ENCODE results near the gene THSD4.

The THSD4 gene

DNA sequence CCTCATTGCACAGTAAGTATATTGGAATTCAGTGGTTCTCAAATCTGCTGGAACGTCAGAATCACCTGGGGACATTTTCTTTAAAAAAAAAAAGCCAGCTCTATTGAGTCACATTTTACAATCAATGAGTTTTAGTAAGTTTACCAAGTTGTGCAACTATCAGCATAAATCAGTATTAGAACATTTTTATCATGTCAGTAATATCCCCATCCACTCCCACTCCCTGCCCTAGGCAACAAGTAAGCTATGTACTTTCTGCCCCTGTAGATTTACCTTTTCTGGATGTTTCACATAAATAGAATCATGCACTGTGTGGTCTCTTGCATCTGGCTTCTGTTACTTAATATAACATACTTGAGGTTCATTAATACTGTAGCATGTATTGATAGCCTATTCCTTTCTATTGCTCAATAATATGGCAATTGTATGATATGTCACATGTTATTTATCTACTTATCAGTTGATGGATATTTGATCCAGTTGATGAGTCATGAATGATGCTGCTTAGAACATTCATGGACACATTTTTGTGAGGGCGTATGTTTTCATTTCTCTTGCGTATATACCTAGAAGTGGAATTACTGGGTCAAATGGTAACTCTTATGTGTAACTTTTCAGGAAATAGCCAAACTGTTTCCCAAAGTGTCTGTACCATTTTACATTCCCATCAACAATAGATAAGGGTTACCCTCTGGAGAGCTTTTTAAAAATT is 180.5 kb downstream of the THSD4 start:
- Histone ChIP-seq H3K9ac (ENCODE audit: low read length) (no peak overlapping the region), H3K4me3 (ENCODE audit: low read depth, low read length) (no peak overlapping the region), H3K27me3 (ENCODE audit: control insufficient read depth, insufficient read depth, low read length) (no peaks in the 10 kb centered on the region), H3K4me1 (ENCODE audit: control insufficient read depth, insufficient read depth, low read length) (no peaks in the 10 kb centered on the region), H3K9me3 (ENCODE audit: control insufficient read depth, insufficient read depth, low read depth, low read length) (no peaks in the 10 kb centered on the region), H3K27ac (ENCODE audit: low read depth, low read length) (no peak overlapping the region), H3K36me3 (ENCODE audit: control insufficient read depth, insufficient read depth, low read length) (no peaks in the 10 kb centered on the region)

DNA sequence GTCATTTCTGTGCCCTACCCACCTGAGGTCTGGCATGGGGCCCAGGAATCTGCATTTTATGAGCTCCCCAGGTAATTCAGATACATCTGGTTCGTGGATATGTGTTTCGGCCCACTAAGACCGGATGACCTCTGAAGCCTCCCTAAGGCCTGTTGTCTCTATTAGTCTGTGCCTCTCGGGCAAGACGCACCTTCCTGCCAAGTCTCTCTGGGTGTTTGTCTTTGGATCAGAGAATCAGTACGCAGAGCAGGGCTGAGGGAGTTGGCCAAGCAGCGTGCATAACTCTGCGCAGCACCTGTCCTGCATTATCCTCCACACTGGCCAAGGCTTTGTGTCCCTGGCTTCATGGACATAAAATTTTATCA is 181.0 kb downstream of the THSD4 start:
- Histone ChIP-seq H3K36me3 (ENCODE audit: control insufficient read depth, insufficient read depth, low read length) (no peaks in the 10 kb centered on the region), H3K27ac (ENCODE audit: low read depth, low read length) (no peak overlapping the region), H3K4me1 (ENCODE audit: control insufficient read depth, insufficient read depth, low read length) (no peaks in the 10 kb centered on the region), H3K9me3 (ENCODE audit: control insufficient read depth, insufficient read depth, low read depth, low read length) (no peaks in the 10 kb centered on the region), H3K9ac (ENCODE audit: low read length) (no peak overlapping the region), H3K4me3 (ENCODE audit: low read depth, low read length) (no peak overlapping the region), H3K27me3 (ENCODE audit: control insufficient read depth, insufficient read depth, low read length) (no peaks in the 10 kb centered on the region)

DNA sequence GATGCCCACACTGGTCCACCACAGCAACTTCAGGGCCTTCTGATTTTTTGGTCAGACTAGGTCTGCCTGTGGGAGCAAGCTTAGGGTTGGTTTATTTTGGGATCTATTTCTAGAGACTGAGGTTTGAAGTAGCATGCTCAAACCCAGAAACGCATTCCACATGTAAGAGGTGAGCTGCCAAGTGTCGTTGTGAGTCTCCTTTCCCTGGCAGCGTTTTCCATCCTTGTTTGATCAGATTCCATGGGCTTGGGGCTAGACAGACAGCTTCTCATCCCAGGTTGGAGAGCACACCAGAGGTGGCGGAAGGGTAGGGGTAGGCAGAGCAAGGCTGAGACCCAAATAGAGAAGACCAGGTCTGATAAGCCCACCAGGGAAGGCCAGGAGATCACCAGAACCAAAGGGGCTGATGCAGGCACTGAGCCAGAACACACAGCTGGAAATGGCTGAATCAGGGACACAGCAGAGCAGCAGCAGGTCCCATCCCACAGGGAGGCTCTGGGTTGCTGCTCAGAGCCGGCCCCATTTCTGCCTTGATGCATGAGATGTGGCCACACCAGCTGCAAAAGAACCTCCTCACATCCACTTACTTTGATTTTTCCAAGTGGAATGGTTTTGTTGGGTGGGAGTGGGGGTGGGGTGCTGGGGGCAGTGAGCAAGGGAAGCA is 186.8 kb downstream of the THSD4 start:
- H3K4me3 ChIP-seq (ENCODE audit: low read depth, low read length), result no peak overlapping the region
- H3K4me1 ChIP-seq (ENCODE audit: control insufficient read depth, insufficient read depth, low read length), result no peaks in the 10 kb centered on the region
- H3K9ac ChIP-seq (ENCODE audit: low read length), result no peak overlapping the region
- H3K36me3 ChIP-seq (ENCODE audit: control insufficient read depth, insufficient read depth, low read length), result no peaks in the 10 kb centered on the region
- H3K9me3 ChIP-seq (ENCODE audit: control insufficient read depth, insufficient read depth, low read depth, low read length), result peaks cover 2% of the 10 kb centered on the region; the same call in 1 of the 2 replicates
- no peaks in the 10 kb centered on the region for H3K27me3 ChIP-seq (ENCODE audit: control insufficient read depth, insufficient read depth, low read length)
- no peak overlapping the region for H3K27ac ChIP-seq (ENCODE audit: low read depth, low read length)

DNA sequence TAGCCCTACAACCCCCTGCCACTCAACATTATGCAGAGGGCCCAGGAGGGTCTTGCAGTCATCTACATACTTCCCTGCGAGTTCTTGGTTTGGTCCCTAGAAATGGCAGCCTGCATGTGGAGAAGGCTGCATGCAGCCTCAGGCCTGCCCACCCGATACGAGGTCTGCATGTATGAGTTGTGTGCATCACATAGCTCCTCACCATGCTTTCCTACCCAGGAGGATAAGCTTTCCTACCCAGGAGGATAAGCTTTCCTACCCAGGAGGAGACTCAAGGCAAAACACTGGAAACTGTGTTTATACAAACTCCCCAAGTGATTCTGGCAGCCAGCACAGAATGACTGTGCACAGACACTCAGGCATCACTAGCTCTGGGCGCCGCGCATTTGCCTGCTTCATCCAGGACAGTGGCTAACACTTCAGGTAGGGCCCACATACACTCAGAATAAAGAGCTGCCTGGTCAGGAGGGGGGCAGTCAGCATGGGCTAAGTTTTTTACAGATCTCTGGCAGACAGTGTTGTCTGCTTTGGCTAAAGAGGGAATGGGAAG is 187.7 kb downstream of the THSD4 start:
- Histone ChIP-seq H3K36me3 (ENCODE audit: control insufficient read depth, insufficient read depth, low read length) (no peaks in the 10 kb centered on the region), H3K4me1 (ENCODE audit: control insufficient read depth, insufficient read depth, low read length) (no peaks in the 10 kb centered on the region), H3K9ac (ENCODE audit: low read length) (no peak overlapping the region), H3K27me3 (ENCODE audit: control insufficient read depth, insufficient read depth, low read length) (no peaks in the 10 kb centered on the region), H3K27ac (ENCODE audit: low read depth, low read length) (no peak overlapping the region), H3K4me3 (ENCODE audit: low read depth, low read length) (no peak overlapping the region), H3K9me3 (ENCODE audit: control insufficient read depth, insufficient read depth, low read depth, low read length) (peaks cover 6% of the 10 kb centered on the region; the same call in 1 of the 2 replicates)

DNA sequence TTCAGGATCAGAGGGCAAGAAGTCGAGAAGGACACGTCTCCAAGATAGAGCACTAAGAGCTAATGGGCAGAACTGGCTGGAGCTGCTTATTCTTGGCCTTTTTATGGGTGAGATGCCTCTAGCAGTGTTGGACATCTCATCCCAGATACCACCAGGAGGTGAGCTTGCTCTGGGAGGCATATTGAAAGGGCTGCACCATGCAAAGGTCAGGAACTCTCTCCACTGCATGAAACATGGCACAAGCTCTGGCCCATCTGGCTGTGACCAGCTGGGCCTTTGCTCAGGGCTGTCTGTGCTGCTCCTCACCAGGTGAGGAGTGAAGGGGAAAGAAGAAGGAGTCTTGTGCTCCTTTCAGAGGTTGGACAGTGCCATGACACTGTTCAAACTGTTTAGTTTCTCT is 188.7 kb downstream of the THSD4 start:
- Histone ChIP-seq H3K27ac (ENCODE audit: low read depth, low read length) (no peak overlapping the region), H3K9ac (ENCODE audit: low read length) (no peak overlapping the region), H3K4me1 (ENCODE audit: control insufficient read depth, insufficient read depth, low read length) (no peaks in the 10 kb centered on the region), H3K36me3 (ENCODE audit: control insufficient read depth, insufficient read depth, low read length) (no peaks in the 10 kb centered on the region), H3K27me3 (ENCODE audit: control insufficient read depth, insufficient read depth, low read length) (no peaks in the 10 kb centered on the region), H3K4me3 (ENCODE audit: low read depth, low read length) (no peak overlapping the region), H3K9me3 (ENCODE audit: control insufficient read depth, insufficient read depth, low read depth, low read length) (peaks cover 9% of the 10 kb centered on the region; the same call in 1 of the 2 replicates)

DNA sequence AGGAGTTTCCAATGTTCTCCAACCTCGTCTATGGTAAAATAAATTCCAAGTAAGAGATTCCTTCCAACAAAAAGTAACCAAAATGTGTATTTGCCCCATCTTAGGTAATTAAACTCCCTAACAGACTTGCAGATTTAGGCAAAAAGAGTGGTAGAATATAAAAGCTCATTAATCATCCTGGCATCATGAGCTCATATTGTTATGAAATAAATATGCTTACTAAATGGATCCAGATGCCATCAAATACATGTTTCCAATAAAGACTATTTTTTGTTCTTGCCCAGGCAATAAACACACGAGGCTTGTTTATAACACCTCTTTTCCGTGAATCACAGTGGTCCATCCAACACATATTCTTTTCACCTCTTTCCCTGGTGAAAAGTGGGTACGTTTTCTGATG is 189.4 kb downstream of the THSD4 start:
- no peaks in the 10 kb centered on the region for H3K27me3 ChIP-seq (ENCODE audit: control insufficient read depth, insufficient read depth, low read length)
- no peak overlapping the region for H3K27ac ChIP-seq (ENCODE audit: low read depth, low read length)
- no peak overlapping the region for H3K9ac ChIP-seq (ENCODE audit: low read length)
- H3K4me1 ChIP-seq (ENCODE audit: control insufficient read depth, insufficient read depth, low read length), result no peaks in the 10 kb centered on the region
- H3K9me3 ChIP-seq (ENCODE audit: control insufficient read depth, insufficient read depth, low read depth, low read length), result peaks cover 9% of the 10 kb centered on the region; the same call in 1 of the 2 replicates
- H3K4me3 ChIP-seq (ENCODE audit: low read depth, low read length), result no peak overlapping the region
- H3K36me3 ChIP-seq (ENCODE audit: control insufficient read depth, insufficient read depth, low read length), result no peaks in the 10 kb centered on the region

DNA sequence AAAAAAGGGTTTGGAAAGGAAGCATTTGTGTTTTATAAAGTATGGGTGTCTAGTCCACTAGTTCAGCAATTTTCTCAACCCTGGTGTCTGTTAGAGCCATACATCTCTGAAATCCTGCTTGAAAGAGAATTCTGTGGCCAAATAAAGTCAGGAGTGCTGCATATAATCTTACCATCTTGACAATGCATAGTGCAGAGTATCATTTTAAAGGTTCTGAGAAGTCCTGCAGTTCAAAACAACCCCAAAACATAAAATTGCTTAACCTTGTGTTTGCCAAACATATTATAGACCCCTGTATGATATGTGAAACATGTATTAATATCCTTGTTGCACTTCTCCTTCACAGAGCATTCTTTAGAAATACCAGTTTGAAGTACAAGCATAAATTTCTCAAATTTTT is 191.3 kb downstream of the THSD4 start:
- no peak overlapping the region for H3K4me3 ChIP-seq (ENCODE audit: low read depth, low read length)
- H3K4me1 ChIP-seq (ENCODE audit: control insufficient read depth, insufficient read depth, low read length), result no peaks in the 10 kb centered on the region
- H3K27ac ChIP-seq (ENCODE audit: low read depth, low read length), result no peak overlapping the region
- no peaks in the 10 kb centered on the region for H3K27me3 ChIP-seq (ENCODE audit: control insufficient read depth, insufficient read depth, low read length)
- H3K9me3 ChIP-seq (ENCODE audit: control insufficient read depth, insufficient read depth, low read depth, low read length), result peaks cover 10% of the 10 kb centered on the region
- H3K9ac ChIP-seq (ENCODE audit: low read length), result no peak overlapping the region
- H3K36me3 ChIP-seq (ENCODE audit: control insufficient read depth, insufficient read depth, low read length), result no peaks in the 10 kb centered on the region

DNA sequence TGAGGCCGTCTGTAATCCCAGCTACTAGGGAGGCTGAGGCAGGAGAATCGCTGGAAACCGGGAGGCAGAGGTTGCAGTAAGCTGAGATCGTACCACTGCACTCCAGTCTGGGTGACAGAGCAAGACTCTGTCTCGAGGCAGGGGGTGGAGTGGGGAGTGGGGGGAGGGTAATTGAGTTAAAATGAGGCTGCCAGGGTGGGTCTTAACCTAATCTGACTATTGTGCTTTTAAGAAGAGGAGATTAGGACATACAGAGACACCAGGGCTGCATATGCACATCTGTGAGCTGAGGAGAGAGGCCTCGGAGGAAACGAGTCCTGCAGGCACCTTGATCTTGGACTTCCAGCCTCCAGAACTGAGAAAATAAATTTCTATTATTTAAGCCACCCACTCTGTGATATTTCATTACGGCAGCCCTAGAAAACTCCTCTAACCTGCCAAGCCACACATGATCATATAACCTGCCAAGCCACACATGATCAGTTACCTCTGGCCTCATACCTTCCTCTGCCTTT is 197.0 kb downstream of the THSD4 start:
- Histone ChIP-seq H3K27me3 (ENCODE audit: control insufficient read depth, insufficient read depth, low read length) (no peaks in the 10 kb centered on the region), H3K4me1 (ENCODE audit: control insufficient read depth, insufficient read depth, low read length) (no peaks in the 10 kb centered on the region), H3K4me3 (ENCODE audit: low read depth, low read length) (no peak overlapping the region), H3K27ac (ENCODE audit: low read depth, low read length) (no peak overlapping the region), H3K9me3 (ENCODE audit: control insufficient read depth, insufficient read depth, low read depth, low read length) (peaks cover 11% of the 10 kb centered on the region), H3K36me3 (ENCODE audit: control insufficient read depth, insufficient read depth, low read length) (no peaks in the 10 kb centered on the region), H3K9ac (ENCODE audit: low read length) (no peak overlapping the region)

DNA sequence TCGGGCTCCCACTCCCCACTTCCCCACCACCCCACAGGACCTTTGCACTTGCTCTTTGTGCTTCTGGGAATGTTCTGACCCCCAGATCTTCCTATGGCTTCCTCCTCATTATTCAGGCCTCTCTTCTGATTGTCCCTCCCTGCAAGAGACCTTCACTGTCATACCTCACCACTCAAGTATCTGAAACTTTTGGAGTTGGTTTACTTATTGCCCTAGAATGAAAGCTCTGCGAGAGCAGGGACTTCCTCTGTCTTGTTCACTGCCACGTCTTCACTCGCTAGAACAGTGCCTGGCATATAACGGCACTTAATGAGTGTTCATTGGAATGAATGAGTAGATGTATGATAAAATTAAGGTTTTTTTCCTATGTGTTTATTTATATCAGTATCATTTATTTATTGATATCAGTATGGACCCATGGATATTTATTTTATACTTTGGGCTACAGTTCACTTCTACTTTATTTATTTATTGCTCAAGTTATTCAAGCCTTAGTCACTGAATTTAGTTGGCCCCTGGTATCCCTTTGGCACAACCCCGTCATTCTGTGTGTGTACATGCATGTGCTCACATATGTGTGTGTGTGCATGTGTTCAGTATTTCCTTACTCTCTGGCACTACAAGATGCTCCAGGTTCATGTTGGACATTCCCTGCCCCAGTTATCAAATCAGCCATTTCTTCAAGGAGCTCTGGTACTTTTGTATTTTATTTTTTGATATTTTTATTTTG is 197.6 kb downstream of the THSD4 start:
- no peak overlapping the region for H3K4me3 ChIP-seq (ENCODE audit: low read depth, low read length)
- no peak overlapping the region for H3K9ac ChIP-seq (ENCODE audit: low read length)
- no peak overlapping the region for H3K27ac ChIP-seq (ENCODE audit: low read depth, low read length)
- H3K36me3 ChIP-seq (ENCODE audit: control insufficient read depth, insufficient read depth, low read length), result no peaks in the 10 kb centered on the region
- peaks cover 8% of the 10 kb centered on the region for H3K9me3 ChIP-seq (ENCODE audit: control insufficient read depth, insufficient read depth, low read depth, low read length)
- H3K27me3 ChIP-seq (ENCODE audit: control insufficient read depth, insufficient read depth, low read length), result no peaks in the 10 kb centered on the region
- H3K4me1 ChIP-seq (ENCODE audit: control insufficient read depth, insufficient read depth, low read length), result no peaks in the 10 kb centered on the region

DNA sequence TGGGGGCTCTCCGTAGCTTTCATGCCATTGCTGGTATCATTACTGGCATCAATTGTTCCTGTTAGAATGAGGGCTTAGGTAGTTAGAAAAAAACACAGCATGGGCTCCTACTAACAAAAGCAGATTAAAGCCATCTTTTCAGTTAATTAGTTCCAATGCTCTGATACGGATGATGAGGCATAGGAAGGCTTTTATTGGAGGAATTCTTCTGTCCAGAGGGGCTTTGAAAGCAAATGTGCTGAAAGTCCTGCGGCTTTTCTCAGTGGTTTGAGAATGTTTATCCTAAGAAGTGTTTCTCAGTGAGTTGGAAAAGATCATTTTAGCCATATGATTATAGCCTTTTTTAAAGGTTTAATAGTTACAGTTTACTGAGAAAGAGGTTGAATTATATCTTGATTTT is 198.5 kb downstream of the THSD4 start:
- Histone ChIP-seq H3K9me3 (ENCODE audit: control insufficient read depth, insufficient read depth, low read depth, low read length) (peaks cover 5% of the 10 kb centered on the region; the same call in 1 of the 2 replicates), H3K36me3 (ENCODE audit: control insufficient read depth, insufficient read depth, low read length) (no peaks in the 10 kb centered on the region), H3K4me3 (ENCODE audit: low read depth, low read length) (no peak overlapping the region), H3K27me3 (ENCODE audit: control insufficient read depth, insufficient read depth, low read length) (no peaks in the 10 kb centered on the region), H3K9ac (ENCODE audit: low read length) (no peak overlapping the region), H3K4me1 (ENCODE audit: control insufficient read depth, insufficient read depth, low read length) (no peaks in the 10 kb centered on the region), H3K27ac (ENCODE audit: low read depth, low read length) (no peak overlapping the region)

Measured in HUES6 (cell line).